ENCODE measurements around the gene IL1RAP. TPM values are rescaled to one million over a fixed set of nuclear protein-coding genes. Genes with fewer than 3 reads are reported as not detected.

Gene IL1RAP
- total RNA-seq, 1 experiment from 2014 or later, result 186 TPM

GRCh38 chr3:190699776-190700175 lies 185.9 kb downstream of the IL1RAP start:
- Mint-ChIP-seq H3K27me3 (ENCODE audit: unreplicated experiment) (no peaks in the 10 kb centered on the region), H3K27ac (ENCODE audit: unreplicated experiment) (no peak overlapping the region), H3K4me3 (ENCODE audit: low read depth, unreplicated experiment) (no peak overlapping the region), H3K36me3 (ENCODE audit: insufficient read depth, unreplicated experiment) (no peaks in the 10 kb centered on the region), H3K4me1 (ENCODE audit: low read depth, unreplicated experiment) (peaks cover 51% of the 10 kb centered on the region), H3K9me3 (ENCODE audit: low read depth, unreplicated experiment) (no peaks in the 10 kb centered on the region)
- CTCF ChIA-PET, result interaction anchor here (0.7 to 2.7 kb wide), 6 partner anchors 18 to 351 kb away, joined by 3 to 37 read pairs (median 4); no protein-coding TSS in a partner anchor
- no peak for DNase-seq
- intact Hi-C loops (cut with micrococcal nuclease; ENCODE audit: unreplicated experiment), result loop anchor here (5.0 kb wide), 2 partner anchors 137 to 472 kb away; no protein-coding TSS in a partner anchor
- TF ChIP-seq, protein P1, sequence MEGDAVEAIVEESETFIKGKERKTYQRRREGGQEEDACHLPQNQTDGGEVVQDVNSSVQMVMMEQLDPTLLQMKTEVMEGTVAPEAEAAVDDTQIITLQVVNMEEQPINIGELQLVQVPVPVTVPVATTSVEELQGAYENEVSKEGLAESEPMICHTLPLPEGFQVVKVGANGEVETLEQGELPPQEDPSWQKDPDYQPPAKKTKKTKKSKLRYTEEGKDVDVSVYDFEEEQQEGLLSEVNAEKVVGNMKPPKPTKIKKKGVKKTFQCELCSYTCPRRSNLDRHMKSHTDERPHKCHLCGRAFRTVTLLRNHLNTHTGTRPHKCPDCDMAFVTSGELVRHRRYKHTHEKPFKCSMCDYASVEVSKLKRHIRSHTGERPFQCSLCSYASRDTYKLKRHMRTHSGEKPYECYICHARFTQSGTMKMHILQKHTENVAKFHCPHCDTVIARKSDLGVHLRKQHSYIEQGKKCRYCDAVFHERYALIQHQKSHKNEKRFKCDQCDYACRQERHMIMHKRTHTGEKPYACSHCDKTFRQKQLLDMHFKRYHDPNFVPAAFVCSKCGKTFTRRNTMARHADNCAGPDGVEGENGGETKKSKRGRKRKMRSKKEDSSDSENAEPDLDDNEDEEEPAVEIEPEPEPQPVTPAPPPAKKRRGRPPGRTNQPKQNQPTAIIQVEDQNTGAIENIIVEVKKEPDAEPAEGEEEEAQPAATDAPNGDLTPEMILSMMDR (IDR thresholded peaks at IDR 0.05; ENCODE audit: unreplicated experiment), result no peak
- no TSS peak for BruUV-seq (replicated peaks)

GRCh38 chr3:190701096-190701532 lies 187.2 kb downstream of the IL1RAP start:
- CTCF ChIA-PET, result interaction anchor here (0.5 to 2.7 kb wide), 21 partner anchors 8 to 656 kb away, joined by 3 to 37 read pairs (median 3); partner anchors contain the start of gene GMNC
- peaks cover 43% of the 10 kb centered on the region for H3K4me1 Mint-ChIP-seq (ENCODE audit: low read depth, unreplicated experiment)
- TF ChIP-seq, protein P1 (IDR thresholded peaks at IDR 0.05; ENCODE audit: unreplicated experiment), result peak; percentile 85
- no peaks in the 10 kb centered on the region for H3K27me3 Mint-ChIP-seq (ENCODE audit: unreplicated experiment)
- H3K9me3 Mint-ChIP-seq (ENCODE audit: low read depth, unreplicated experiment), result no peaks in the 10 kb centered on the region
- no peak overlapping the region for H3K4me3 Mint-ChIP-seq (ENCODE audit: low read depth, unreplicated experiment)
- H3K36me3 Mint-ChIP-seq (ENCODE audit: insufficient read depth, unreplicated experiment), result no peaks in the 10 kb centered on the region
- H3K27ac Mint-ChIP-seq (ENCODE audit: unreplicated experiment), result peak overlapping the region; percentile 33
- intact Hi-C loops (cut with micrococcal nuclease; ENCODE audit: unreplicated experiment), result loop anchor here (1.0 kb wide), 3 partner anchors 111 to 350 kb away; no protein-coding TSS in a partner anchor
- BruUV-seq (replicated peaks), result no TSS peak
- peak; percentile 81 for DNase-seq

DNA sequence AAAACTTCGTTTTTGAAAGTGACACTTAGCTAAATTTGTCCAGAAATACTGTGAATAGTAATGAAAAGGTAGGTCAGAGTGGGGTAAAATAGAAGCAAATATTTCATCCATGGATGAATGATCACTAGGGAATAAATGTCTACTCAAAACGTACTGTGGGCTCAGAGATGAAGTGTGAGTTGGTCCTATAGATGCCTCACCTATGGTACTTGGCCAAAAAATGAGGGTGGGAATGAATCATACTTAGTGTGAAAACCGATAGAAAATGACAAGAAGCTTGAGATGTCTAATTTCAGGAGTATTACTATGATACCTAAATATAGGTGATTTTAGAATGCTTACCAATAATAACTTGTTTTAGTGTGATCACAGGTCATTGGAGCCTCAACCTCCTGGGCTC lies 192.7 kb downstream of the IL1RAP start:
- intact Hi-C loops (cut with micrococcal nuclease; ENCODE audit: unreplicated experiment), result no loop called here
- BruUV-seq (replicated peaks), result no TSS peak
- H3K27me3 Mint-ChIP-seq (ENCODE audit: unreplicated experiment), result no peaks in the 10 kb centered on the region
- no peaks in the 10 kb centered on the region for H3K9me3 Mint-ChIP-seq (ENCODE audit: low read depth, unreplicated experiment)
- H3K4me3 Mint-ChIP-seq (ENCODE audit: low read depth, unreplicated experiment), result no peak overlapping the region
- H3K36me3 Mint-ChIP-seq (ENCODE audit: insufficient read depth, unreplicated experiment), result no peaks in the 10 kb centered on the region
- peaks cover 22% of the 10 kb centered on the region for H3K4me1 Mint-ChIP-seq (ENCODE audit: low read depth, unreplicated experiment)
- DNase-seq, result no peak
- TF ChIP-seq, protein P1 (IDR thresholded peaks at IDR 0.05; ENCODE audit: unreplicated experiment), result no peak
- CTCF ChIA-PET, result interaction anchor here (0.5 kb wide), 1 partner anchor 16 kb away, joined by 3 read pairs; no protein-coding TSS in a partner anchor
- H3K27ac Mint-ChIP-seq (ENCODE audit: unreplicated experiment), result no peak overlapping the region

Other genes with a start within 250 kb of the IL1RAP start
- 204 and 253 TPM in 2 replicates for gene CLDN1, start 191.6 kb upstream of the IL1RAP start, total RNA-seq (2022)
- gene CLDN16, start 125.9 kb upstream of the IL1RAP start, total RNA-seq (2022), result 2.9 and 4.8 TPM in 2 replicates
- gene TMEM207, start 64.2 kb upstream of the IL1RAP start, total RNA-seq (2022), result 0.57 and 1.4 TPM in 2 replicates